Keratinocyte (primary cell): ENCODE data around the gene AIP.

Source experiments
- CTCF ChIP-seq, 3 experiments: IDR thresholded peaks in 1 of 3; conservative IDR thresholded peaks in 1 of 3; optimal IDR thresholded peaks in 1 of 3; 2 replicates in 2 of 3; 3 replicates in 1 of 3; pipeline versions ENCODE3 to v1.5.1; 2011; ENCODE audit warnings: low read length in 3 of 3, mild to moderate bottlenecking in 3 of 3, moderate library complexity in 2 of 3, control low read depth in 1 of 3, inconsistent platforms in 1 of 3; ENCODE audit not compliant: insufficient read depth in 2 of 3; ENCODE audit errors: extremely low read depth in 1 of 3
- EZH2 ChIP-seq: IDR thresholded peaks from one replicate; pipeline ENCODE4 v1.6.1; 2012; ENCODE audit warnings: inconsistent platforms, mild to moderate bottlenecking, low read length, moderate library complexity

DNA sequence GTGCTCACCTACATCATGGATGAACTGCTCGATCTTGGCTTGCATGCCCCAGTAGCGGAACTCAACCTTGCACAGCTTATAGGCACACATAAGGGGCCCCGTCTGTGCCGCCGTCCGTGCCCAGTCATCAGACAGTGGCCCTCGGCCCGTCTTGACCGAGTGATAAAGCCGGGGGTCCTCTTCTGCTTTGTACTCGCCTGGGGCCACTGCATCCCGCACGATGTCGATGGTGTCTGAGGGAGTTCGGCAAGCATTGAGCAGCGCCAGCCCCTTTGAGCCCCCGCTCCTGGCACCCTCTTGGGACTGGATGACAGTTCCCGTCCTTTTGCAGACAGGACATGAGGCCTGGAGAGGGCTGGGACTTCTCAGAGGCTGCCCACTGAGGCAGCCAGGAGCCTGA, 19.0 kb downstream of the AIP start:
- TF ChIP-seq CTCF (optimal IDR thresholded peaks at IDR 0.05 in 1 of 3, IDR thresholded peaks at IDR 0.05 in 1 of 3, conservative IDR thresholded peaks at IDR 0.05 in 1 of 3; ENCODE audit: extremely low read depth in 1 of 3, insufficient read depth in 2 of 3, low read length in 3 of 3) (no peak), EZH2 (no peak)
